ENCODE measurements around the gene CDC42BPG.

Gene CDC42BPG

DNA sequence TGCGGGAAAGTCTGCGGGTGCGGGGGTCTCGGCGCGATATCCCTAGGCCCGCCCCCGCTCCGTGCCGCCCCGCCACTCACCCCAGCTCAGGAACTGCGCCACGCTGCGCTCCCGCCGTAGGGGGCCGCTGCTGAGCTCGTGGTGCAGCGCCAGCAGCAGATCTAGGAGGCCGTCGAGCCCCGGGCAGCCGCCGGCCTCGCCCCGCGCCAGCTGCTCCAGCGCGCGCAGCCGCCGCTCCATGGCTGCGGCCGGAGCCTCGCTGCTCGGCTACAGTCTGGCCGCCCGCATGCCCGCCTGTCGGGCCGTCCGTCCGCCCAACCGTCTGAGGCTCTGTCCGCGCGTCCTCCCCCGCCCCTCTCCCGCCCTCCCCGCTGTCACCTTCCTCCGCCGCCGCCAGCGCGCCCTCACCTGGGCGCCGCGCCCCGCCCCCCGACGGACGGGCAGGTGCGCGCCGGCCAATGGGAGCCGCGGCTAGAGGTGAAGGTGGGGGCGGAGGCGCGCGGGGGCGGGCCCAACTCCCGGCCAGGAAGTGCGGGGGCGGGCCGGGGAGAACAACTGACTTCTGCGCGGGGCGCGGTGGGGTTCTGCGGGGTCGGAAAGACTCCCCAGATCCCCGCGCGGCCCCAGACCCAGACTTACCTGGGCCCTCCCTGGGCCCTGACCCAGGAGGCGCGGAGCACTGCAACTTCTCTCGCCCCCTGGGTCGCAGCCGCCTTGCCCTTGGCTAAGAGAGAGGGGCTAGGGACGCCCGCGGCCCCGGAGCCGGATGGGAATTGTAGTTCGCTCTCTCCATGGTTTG, at the start of gene CDC42BPG:
CDC42BPG (minus strand) TSS at position 324 of the 799 bp plus-strand sequence; CDS start at position 240, 84 bp downstream.
- DNase-seq (ENCODE audit: low spot score) (no peak), FAIRE-seq (no peak)

GRCh38 chr11:64893194-64894069, 49.0 kb upstream of the CDC42BPG start:
- DNase-seq (ENCODE audit: low spot score), result no peak
- FAIRE-seq, result no peak

GRCh38 chr11:64892838-64893193, 48.4 kb upstream of the CDC42BPG start:
- DNase-seq (ENCODE audit: low spot score) (no peak), FAIRE-seq (no peak)

- FAIRE-seq, result no peak
- no peak for DNase-seq (ENCODE audit: low spot score)
Observed at GRCh38 chr11:64892411-64892831, 48.0 kb upstream of the CDC42BPG start.

DNA sequence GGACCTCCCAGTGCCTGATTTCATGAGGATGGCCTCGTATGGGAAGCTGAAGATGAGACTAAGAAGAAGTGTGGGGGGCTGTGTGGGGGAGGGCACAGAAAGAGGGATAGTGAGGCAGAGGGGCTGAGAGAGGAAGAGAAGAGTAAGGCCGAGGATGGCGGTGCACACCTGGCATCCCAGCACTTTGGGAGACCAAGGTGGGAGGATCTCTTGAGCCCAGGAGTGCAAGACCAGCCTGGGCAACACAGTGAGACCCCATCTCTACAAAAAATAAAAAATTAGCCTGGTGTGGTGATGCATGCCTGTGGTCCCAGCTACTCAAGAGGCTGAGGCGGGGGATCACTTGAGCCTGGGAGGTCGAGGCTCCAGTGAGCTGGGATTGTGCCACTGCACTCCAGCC, 47.4 kb upstream of the CDC42BPG start:
- DNase-seq (ENCODE audit: low spot score) (no peak), FAIRE-seq (no peak)

GRCh38 chr11:64891215-64891848, 46.9 kb upstream of the CDC42BPG start:
- DNase-seq (ENCODE audit: low spot score) (no peak), FAIRE-seq (no peak)

DNA sequence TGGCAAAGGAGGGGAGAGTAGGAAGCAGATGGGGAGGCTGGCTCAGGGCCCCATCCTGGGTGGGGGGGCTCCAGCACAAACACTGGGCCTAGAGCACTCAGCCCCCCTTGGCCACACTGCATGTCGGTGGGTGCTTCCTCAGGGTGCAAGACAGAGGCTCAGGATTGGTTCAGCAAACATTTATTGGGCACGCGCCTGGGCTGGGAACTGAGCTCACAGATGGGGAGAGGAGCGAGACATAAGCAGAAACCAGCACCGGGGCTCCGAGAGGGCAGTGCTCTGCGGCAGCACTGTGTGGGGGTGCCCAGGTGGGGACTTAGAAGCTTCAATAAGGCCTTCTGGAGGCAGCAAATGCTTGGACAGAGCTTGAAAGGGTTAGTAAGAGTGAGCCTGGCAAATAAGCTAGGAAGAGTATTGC, 46.1 kb upstream of the CDC42BPG start:
- no peak for FAIRE-seq
- DNase-seq (ENCODE audit: low spot score), result no peak

DNA sequence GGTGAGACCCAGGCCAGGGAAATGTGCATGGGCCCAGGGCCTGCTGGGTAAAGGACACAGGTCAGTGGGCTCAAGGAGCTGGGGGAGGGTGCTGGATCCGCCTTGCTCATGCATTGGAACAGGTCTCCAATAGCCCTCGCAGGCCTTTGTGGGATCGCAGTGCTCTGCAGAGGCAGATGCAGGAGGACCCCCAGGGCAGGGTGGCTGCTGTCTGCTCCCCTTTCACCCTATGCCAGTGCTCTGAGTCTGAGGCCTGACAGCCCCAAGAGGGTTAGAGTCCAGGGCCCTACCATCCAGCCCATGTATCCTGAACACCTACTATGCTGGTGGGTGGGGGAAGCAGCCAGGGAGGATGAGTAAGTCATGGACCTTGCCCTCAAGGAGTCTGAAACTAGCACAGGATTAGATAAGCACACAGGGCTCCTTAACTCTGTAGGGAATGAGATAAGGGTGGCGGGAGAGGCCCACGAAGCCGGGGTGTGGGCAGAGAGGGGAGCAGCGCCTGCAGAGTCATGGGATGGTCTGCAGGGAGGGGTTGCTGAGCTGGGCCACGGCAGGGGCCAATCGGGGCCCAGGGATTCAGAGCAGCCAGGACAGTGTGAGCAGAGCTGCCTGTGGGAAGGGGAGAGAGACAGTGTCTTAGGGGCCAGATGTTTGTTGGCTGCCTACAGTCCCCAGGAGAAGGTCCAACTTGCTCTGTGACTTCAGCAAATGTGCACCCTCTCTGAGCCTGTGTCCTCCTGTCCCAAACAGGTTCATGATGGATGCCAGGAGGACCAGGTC, 44.5 kb upstream of the CDC42BPG start:
- peak; percentile 72 for DNase-seq (ENCODE audit: low spot score)
- FAIRE-seq, result peak; percentile 34

DNA sequence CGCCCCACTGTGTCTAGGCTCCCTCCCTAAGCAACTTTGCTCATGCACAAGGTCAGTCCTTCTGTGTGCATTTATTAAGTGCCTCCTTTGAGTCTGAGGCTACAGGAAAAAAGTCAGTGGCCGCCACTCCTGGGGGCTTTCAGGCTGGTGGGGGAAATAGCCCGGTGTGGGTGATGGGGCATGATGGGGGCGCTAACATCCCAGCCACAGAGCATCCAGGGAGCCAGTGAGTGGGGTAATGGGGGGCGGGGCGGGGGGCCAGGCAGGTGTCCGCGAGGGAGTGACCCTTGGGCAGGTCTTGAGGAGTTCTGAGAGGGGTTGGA, 43.9 kb upstream of the CDC42BPG start:
- FAIRE-seq (no peak), DNase-seq (ENCODE audit: low spot score) (no peak)

DNA sequence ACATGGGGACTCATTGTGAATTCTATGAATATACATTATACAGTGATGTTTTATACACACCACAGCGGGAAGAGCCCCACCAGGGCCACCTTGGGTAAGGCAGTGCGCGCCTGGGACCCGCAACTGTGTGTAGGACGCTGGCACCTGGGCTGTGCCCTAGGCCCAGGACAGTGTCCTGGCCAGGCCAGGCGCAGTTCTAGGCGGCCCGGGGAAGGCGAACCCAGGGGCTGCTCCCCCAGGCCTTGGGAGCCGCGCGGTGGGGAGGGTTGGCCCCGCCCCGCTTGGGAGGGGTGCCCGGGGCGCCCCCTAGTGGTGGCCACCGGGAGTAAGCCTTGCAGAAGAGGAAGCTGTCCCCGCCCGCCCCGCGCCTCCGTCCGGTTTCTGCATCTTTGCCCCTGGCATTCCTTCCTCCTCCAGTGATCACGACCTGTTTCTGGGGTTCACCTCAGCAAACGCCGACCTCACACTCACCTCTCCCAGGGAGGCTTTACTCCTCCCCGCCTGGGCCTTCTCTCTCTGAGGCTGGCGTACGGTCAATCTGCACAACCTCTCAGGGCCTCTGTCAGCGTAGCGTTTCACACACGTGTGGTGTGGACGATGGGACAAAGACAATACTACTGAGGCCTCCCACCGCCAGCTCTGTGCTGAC, 43.4 kb upstream of the CDC42BPG start:
- DNase-seq (ENCODE audit: low spot score) (peak; percentile 44), FAIRE-seq (no peak)

DNA sequence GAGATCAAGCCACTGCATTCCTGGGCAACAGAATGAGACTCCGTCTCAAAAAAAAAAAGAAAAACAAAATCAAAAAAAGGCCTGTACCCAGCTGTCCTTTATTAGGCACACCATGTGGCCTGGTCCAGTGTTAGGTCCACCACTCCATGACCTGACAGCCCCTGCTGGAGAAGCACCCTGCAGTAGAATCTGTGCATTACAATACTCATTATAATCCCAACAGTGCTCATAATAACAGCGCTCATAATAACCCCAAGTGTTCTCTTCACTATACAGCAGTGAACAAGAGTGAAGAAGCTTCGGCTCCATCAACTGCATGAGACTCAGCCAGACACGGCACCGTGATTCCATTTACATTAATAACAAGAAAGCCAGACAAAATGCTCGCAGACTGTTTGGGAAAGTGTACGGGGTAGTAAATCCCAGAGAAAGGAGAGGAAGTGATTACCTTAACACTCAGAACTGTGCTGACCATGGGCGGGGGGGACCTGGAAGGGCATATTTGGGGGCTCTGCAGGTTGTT, 42.8 kb upstream of the CDC42BPG start:
- FAIRE-seq, result no peak
- no peak for DNase-seq (ENCODE audit: low spot score)

- DNase-seq (ENCODE audit: low spot score), result peak; percentile 39
Observed at GRCh38 chr11:64885367-64886286, 41.2 kb upstream of the CDC42BPG start.

GRCh38 chr11:64884019-64884418, 39.6 kb upstream of the CDC42BPG start:
- DNase-seq (ENCODE audit: low spot score), result no peak
- FAIRE-seq, result no peak

More at GRCh38 chr11:64885367-64886286, 41.2 kb upstream of the CDC42BPG start:
- FAIRE-seq, result no peak

- no peak for DNase-seq (ENCODE audit: low spot score)
- no peak for FAIRE-seq
Observed at GRCh38 chr11:64883575-64883974, 39.1 kb upstream of the CDC42BPG start.

- no peak for DNase-seq (ENCODE audit: low spot score)
- FAIRE-seq, result no peak
Observed at GRCh38 chr11:64882243-64882642, 37.8 kb upstream of the CDC42BPG start.

DNA sequence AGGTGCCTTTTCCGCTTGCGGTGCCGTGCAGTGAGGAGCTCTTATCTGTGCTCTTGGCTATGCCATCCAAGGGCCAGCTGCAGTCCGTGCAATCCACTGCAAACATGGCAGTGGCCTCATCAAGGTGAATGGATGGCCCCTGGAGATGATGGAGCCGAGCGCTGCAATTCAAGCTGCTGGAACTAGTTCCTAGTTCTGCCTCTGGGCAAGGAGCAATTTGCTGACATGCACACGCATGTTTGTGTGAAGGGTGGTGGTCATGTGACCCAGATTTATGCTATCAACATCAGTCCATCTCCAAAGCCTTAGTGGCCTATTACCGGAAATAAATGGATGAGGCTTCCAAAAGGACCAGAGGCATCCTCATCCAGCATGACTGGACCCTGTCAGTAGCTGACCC, 37.0 kb upstream of the CDC42BPG start:
- DNase-seq (ENCODE audit: low spot score) (no peak), FAIRE-seq (no peak)

GRCh38 chr11:64880240-64881001, 36.0 kb upstream of the CDC42BPG start:
- no peak for DNase-seq (ENCODE audit: low spot score)
- no peak for FAIRE-seq

DNA sequence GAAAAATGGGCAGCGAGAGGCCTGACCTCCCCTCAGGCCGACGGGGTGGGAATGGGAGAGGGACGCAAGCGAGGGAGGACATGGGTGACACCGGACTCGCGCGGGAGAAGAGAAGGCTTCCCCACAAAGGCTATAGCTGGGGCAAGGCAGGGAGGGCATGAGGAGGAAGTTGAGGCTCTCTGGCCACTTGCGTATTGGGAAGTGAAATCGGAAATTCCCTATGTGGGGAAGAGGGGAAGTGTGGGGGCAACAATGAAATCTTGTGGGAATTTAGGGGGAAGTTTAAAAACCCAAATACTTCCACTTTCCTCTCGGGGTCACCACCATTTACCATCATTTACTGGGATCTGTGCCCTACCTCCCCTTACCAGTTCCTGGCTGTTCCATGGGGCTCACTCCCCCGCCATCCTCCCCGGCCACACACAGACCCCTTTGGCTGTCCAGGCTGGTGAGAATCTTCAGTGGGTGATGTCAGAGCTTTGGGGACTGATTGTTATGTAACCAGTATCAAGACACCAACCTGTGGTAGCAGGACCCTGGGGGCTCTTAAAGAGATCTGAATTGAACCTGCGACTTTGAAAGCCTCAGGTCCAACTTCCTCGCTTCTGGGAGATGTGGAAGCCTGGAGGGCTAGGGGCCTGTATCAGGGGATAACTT, 34.9 kb upstream of the CDC42BPG start:
- FAIRE-seq (no peak), DNase-seq (ENCODE audit: low spot score) (no peak)

All from RCC 7860 (cell line).